Activated B cell treated with CpG ODN at 0.5 μM for 24 hours (primary cell): ENCODE measurements around the gene COLEC11. TPM values are rescaled to one million over a fixed set of nuclear protein-coding genes. Genes with fewer than 3 reads are reported as not detected.

ENCODE experiments used
- ATAC-seq: fragments of 200-7000 bp; cut with Tn5 transposase; one replicate; pipeline ENCODE4 v1.10.0; 2021; ENCODE audit warnings: low read depth, mild to moderate bottlenecking, moderate library complexity
- CTCF ChIA-PET: fragments of 350-600 bp; sonication (Branson Sonifier 250); formaldehyde crosslinking; loops from one replicate; lab custom pipeline; 2021; ENCODE audit warnings: antibody characterized with exemption; lab: Charles Lee
- POLR2A ChIA-PET: fragments of 350-600 bp; sonication (Branson Sonifier 250); formaldehyde crosslinking; loops from one replicate; lab custom pipeline; 2021; ENCODE audit warnings: antibody characterized with exemption; lab: Charles Lee
- DNase-seq: peaks from one replicate; pipeline ENCODE4 v3.0.0; 2022
- H3K27ac Mint-ChIP-seq: one replicate; pipeline ENCODE4 v1.8.0; 2020; ENCODE audit warnings: mixed read lengths
- H3K27me3 Mint-ChIP-seq: one replicate; pipeline ENCODE4 v1.8.0; 2021; ENCODE audit warnings: mixed read lengths
- H3K36me3 Mint-ChIP-seq: one replicate; pipeline ENCODE4 v1.8.0; 2021; ENCODE audit warnings: low read depth, mixed read lengths
- H3K4me1 Mint-ChIP-seq: one replicate; pipeline ENCODE4 v1.8.0; 2021; ENCODE audit warnings: mixed read lengths
- H3K4me3 Mint-ChIP-seq: one replicate; pipeline ENCODE4 v1.8.0; 2020; ENCODE audit warnings: mild to moderate bottlenecking, mixed read lengths
- H3K9me3 Mint-ChIP-seq: one replicate; pipeline ENCODE4 v1.8.0; 2020; ENCODE audit warnings: mixed read lengths
- intact Hi-C: fragments of 100-400 bp; cut with micrococcal nuclease; formaldehyde crosslinking; loops from one replicate; pipeline ENCODE4 v1.15.1; 2024
- total RNA-seq: library from RNA; stranded (reverse); gene quantifications from 2 replicates; pipeline ENCODE4 v1.2.3, GENCODE V29; 2022
- TF ChIP-seq, protein P1 (sequence below): fragments of 200-600 bp; IDR thresholded peaks from one replicate; pipeline ENCODE4 v1.8.0; 2022; ENCODE audit warnings: antibody characterized with exemption, mild to moderate bottlenecking

The COLEC11 gene
- total RNA-seq, 1 donor from 2014 or later, result not detected

- Mint-ChIP-seq H3K9me3 (no peaks in the 10 kb centered on the region), H3K4me1 (peaks cover 6% of the 10 kb centered on the region), H3K36me3 (peaks cover 68% of the 10 kb centered on the region), H3K27ac (no peak overlapping the region), H3K4me3 (no peak overlapping the region), H3K27me3 (no peaks in the 10 kb centered on the region)
- DNase-seq (no peak), ATAC-seq (no peak)
- POLR2A ChIA-PET, result interaction anchor here (1.4 kb wide), 1 partner anchor 8 kb away, joined by 3 read pairs; no protein-coding TSS in a partner anchor
- intact Hi-C loops, result no loop called here
- TF ChIP-seq, protein P1, sequence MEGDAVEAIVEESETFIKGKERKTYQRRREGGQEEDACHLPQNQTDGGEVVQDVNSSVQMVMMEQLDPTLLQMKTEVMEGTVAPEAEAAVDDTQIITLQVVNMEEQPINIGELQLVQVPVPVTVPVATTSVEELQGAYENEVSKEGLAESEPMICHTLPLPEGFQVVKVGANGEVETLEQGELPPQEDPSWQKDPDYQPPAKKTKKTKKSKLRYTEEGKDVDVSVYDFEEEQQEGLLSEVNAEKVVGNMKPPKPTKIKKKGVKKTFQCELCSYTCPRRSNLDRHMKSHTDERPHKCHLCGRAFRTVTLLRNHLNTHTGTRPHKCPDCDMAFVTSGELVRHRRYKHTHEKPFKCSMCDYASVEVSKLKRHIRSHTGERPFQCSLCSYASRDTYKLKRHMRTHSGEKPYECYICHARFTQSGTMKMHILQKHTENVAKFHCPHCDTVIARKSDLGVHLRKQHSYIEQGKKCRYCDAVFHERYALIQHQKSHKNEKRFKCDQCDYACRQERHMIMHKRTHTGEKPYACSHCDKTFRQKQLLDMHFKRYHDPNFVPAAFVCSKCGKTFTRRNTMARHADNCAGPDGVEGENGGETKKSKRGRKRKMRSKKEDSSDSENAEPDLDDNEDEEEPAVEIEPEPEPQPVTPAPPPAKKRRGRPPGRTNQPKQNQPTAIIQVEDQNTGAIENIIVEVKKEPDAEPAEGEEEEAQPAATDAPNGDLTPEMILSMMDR, result no peak
- CTCF ChIA-PET, result no interaction called here
Observed at GRCh38 chr2:3584076-3584475, 10.8 kb upstream of the COLEC11 start.

- CTCF ChIA-PET, result no interaction called here
- H3K27ac Mint-ChIP-seq, result no peak overlapping the region
- no peaks in the 10 kb centered on the region for H3K27me3 Mint-ChIP-seq
- intact Hi-C loops, result no loop called here
- TF ChIP-seq, protein P1, result no peak
- no peak for ATAC-seq
- no peaks in the 10 kb centered on the region for H3K4me1 Mint-ChIP-seq
- H3K4me3 Mint-ChIP-seq, result no peak overlapping the region
- no peaks in the 10 kb centered on the region for H3K9me3 Mint-ChIP-seq
- POLR2A ChIA-PET, result interaction anchor here (1.4 kb wide), 1 partner anchor 9 kb away, joined by 3 read pairs; no protein-coding TSS in a partner anchor
- H3K36me3 Mint-ChIP-seq, result peaks cover 66% of the 10 kb centered on the region
- no peak for DNase-seq
Observed at GRCh38 chr2:3584608-3585260, 10.2 kb upstream of the COLEC11 start.

DNA sequence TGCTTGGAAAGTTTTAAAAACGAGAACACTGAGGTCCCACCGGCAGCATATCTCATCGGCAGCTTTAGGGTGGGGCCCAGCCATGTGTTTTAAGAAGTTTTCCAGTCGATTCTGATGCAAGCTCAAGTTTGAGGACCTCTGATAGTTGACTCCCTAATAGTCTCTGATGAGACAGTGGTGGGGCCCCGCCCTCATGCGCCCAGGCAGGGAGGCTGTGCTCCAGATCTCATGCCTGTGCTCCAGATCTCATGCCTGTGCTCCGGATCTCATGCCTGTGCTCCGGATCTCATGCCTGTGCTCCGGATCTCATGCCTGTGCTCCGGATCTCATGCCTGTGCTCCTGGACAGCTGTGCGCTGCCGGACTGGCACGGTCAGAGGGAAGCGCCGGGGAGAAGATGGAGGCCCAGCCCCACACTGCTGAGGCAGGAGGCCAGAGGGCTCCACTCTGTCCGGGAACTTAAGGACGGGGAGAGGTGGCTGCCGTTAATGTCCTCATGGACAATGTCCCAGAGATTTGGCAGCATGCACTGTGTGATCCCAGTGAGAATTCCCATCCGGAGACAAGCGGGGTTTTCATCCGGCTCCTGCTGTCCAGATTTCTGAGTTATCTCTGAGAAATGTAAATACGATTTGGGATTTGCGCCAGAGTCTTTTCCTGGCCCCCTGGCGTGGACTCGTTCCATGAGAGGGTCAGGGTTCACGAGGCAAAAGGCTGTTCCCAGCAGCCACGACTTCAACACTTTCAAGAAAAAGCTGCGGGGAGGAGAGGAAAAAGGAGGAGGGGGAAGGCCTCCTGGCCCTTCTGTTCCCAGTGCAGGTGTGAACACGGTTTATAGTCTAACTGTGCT lies 9.4 kb upstream of the COLEC11 start:
- ChIA-PET POLR2A (interaction anchor here (1.4 kb wide), 1 partner anchor 9 kb away, joined by 3 read pairs; no protein-coding TSS in a partner anchor), CTCF (no interaction called here)
- no peak overlapping the region for H3K27ac Mint-ChIP-seq
- peaks cover 58% of the 10 kb centered on the region for H3K36me3 Mint-ChIP-seq
- no peak overlapping the region for H3K4me3 Mint-ChIP-seq
- no peak for ATAC-seq
- H3K27me3 Mint-ChIP-seq, result no peaks in the 10 kb centered on the region
- H3K4me1 Mint-ChIP-seq, result no peaks in the 10 kb centered on the region
- H3K9me3 Mint-ChIP-seq, result no peaks in the 10 kb centered on the region
- intact Hi-C loops, result no loop called here
- TF ChIP-seq, protein P1, result no peak
- no peak for DNase-seq

DNA sequence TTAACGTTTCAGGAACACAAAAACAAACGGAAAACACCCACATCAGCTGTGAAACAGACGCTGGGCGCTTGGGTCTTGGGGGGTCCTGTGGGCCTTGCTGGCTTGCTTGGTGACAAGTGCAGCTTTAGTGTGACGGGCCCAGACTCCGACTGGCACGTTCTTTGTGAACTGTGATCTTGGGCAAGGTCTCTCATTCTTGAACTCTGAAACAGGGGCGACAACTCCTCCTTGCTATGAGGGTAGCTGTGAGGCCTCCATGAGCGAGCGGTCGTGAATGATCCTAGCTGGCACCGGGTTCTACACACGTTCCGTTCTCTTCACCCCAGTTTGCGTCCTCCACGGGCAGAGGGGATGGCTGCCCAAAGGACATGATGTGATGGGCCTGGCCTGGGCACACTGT lies 8.7 kb upstream of the COLEC11 start:
- Mint-ChIP-seq H3K27ac (no peak overlapping the region), H3K4me1 (no peaks in the 10 kb centered on the region), H3K4me3 (no peak overlapping the region), H3K36me3 (peaks cover 51% of the 10 kb centered on the region), H3K9me3 (no peaks in the 10 kb centered on the region), H3K27me3 (no peaks in the 10 kb centered on the region)
- TF ChIP-seq, protein P1, result no peak
- ChIA-PET CTCF (no interaction called here), POLR2A (no interaction called here)
- ATAC-seq (no peak), DNase-seq (no peak)
- intact Hi-C loops, result no loop called here

DNA sequence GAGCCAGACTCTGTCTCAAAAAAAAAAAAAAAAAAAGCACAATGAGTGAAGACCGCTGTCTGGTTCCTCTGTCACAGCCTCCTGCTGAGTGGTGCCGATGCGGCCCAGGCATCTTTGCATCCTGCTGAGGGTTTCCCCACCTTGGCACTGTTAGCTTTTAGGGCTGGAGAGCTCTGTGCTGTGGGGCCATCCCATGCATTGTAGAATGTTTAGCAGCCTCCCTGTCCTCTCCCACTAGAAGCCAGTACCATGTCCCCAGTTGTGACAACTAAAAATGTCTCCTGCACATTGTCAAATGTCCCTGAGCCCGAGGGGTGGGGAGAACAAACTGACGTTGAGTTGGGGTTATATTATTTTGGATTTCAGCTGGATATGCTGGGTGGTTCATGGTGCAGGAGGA lies 7.9 kb upstream of the COLEC11 start:
- H3K36me3 Mint-ChIP-seq, result peaks cover 43% of the 10 kb centered on the region
- H3K9me3 Mint-ChIP-seq, result no peaks in the 10 kb centered on the region
- no peak overlapping the region for H3K4me3 Mint-ChIP-seq
- ATAC-seq (no peak), DNase-seq (no peak)
- H3K27ac Mint-ChIP-seq, result no peak overlapping the region
- intact Hi-C loops, result no loop called here
- no peaks in the 10 kb centered on the region for H3K27me3 Mint-ChIP-seq
- no peaks in the 10 kb centered on the region for H3K4me1 Mint-ChIP-seq
- TF ChIP-seq, protein P1, result no peak
- ChIA-PET CTCF (no interaction called here), POLR2A (no interaction called here)
